ENCODE measurements around the gene ZNF488.

The ZNF488 gene

DNA sequence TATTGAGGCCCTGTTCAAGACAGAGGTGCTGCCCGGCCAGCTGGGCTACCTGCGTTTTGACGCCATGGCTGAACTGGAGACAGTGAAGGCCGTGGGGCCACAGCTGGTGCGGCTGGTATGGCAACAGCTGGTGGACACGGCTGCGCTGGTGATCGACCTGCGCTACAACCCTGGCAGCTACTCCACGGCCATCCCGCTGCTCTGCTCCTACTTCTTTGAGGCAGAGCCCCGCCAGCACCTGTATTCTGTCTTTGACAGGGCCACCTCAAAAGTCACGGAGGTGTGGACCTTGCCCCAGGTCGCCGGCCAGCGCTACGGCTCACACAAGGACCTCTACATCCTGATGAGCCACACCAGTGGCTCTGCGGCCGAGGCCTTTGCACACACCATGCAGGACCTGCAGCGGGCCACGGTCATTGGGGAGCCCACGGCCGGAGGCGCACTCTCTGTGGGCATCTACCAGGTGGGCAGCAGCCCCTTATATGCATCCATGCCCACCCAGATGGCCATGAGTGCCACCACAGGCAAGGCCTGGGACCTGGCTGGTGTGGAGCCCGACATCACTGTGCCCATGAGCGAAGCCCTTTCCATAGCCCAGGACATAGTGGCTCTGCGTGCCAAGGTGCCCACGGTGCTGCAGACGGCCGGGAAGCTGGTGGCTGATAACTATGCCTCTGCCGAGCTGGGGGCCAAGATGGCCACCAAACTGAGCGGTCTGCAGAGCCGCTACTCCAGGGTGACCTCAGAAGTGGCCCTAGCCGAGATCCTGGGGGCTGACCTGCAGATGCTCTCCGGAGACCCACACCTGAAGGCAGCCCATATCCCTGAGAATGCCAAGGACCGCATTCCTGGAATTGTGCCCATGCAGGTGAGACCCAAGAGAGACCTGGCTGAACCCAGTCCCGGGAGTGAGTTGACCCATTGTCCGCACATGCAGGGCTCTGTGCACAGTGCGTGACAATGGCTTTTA is 33.1 kb downstream of the ZNF488 start:
- no peak for DNase-seq (ENCODE audit: extremely low read depth in 1 of 2, low read depth in 1 of 2)

DNA sequence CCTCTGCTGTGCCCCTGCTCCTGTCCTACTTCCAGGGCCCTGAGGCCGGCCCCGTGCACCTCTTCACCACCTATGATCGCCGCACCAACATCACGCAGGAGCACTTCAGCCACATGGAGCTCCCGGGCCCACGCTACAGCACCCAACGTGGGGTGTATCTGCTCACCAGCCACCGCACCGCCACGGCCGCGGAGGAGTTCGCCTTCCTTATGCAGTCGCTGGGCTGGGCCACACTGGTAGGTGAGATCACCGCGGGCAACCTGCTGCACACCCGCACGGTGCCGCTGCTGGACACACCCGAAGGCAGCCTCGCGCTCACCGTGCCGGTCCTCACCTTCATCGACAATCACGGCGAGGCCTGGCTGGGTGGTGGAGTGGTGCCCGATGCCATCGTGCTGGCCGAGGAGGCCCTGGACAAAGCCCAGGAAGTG is 34.1 kb downstream of the ZNF488 start:
- DNase-seq (ENCODE audit: extremely low read depth in 1 of 2, low read depth in 1 of 2): no peak

DNA sequence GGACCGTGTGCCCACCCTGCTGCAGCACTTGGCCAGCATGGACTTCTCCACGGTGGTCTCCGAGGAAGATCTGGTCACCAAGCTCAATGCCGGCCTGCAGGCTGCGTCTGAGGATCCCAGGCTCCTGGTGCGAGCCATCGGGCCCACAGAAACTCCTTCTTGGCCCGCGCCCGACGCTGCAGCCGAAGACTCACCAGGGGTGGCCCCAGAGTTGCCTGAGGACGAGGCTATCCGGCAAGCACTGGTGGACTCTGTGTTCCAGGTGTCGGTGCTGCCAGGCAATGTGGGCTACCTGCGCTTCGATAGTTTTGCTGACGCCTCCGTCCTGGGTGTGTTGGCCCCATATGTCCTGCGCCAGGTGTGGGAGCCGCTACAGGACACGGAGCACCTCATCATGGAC is 34.6 kb downstream of the ZNF488 start:
- no peak for DNase-seq (ENCODE audit: extremely low read depth in 1 of 2, low read depth in 1 of 2)

DNA sequence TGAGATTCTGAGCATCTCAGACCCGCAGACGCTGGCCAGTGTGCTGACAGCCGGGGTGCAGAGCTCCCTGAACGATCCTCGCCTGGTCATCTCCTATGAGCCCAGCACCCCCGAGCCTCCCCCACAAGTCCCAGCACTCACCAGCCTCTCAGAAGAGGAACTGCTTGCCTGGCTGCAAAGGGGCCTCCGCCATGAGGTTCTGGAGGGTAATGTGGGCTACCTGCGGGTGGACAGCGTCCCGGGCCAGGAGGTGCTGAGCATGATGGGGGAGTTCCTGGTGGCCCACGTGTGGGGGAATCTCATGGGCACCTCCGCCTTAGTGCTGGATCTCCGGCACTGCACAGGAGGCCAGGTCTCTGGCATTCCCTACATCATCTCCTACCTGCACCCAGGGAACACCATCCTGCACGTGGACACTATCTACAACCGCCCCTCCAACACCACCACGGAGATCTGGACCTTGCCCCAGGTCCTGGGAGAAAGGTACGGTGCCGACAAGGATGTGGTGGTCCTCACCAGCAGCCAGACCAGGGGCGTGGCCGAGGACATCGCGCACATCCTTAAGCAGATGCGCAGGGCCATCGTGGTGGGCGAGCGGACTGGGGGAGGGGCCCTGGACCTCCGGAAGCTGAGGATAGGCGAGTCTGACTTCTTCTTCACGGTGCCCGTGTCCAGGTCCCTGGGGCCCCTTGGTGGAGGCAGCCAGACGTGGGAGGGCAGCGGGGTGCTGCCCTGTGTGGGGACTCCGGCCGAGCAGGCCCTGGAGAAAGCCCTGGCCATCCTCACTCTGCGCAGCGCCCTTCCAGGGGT is 35.2 kb downstream of the ZNF488 start:
- no peak for DNase-seq (ENCODE audit: extremely low read depth in 1 of 2, low read depth in 1 of 2)

DNA sequence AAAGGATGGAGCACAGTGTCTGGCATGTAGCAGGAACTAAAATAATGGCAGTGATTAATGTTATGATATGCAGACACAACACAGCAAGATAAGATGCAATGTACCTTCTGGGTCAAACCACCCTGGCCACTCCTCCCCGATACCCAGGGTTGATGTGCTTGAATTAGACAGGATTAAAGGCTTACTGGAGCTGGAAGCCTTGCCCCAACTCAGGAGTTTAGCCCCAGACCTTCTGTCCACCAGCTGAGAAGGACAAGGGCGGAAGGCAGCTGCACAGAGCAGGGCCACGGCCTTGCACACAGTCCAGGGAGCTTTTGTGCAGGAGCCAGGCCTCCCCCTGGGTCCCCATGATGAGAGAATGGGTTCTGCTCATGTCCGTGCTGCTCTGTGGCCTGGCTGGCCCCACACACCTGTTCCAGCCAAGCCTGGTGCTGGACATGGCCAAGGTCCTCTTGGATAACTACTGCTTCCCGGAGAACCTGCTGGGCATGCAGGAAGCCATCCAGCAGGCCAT is 35.9 kb downstream of the ZNF488 start, which contains the start of gene RBP3:
RBP3 (plus strand) TSS at position 226 of the 514 bp plus-strand sequence; CDS start at position 348, 122 bp downstream.
- DNase-seq (ENCODE audit: extremely low read depth in 1 of 2, low read depth in 1 of 2): no peak

DNA sequence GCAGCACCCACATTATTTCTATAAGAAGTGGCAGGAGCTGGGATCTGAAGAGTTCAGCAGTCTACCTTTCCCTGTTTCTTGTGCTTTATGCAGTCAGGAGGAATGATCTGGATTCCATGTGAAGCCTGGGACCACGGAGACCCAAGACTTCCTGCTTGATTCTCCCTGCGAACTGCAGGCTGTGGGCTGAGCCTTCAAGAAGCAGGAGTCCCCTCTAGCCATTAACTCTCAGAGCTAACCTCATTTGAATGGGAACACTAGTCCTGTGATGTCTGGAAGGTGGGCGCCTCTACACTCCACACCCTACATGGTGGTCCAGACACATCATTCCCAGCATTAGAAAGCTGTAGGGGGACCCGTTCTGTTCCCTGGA is 36.8 kb downstream of the ZNF488 start:
- no peak for DNase-seq (ENCODE audit: extremely low read depth in 1 of 2, low read depth in 1 of 2)

DNA sequence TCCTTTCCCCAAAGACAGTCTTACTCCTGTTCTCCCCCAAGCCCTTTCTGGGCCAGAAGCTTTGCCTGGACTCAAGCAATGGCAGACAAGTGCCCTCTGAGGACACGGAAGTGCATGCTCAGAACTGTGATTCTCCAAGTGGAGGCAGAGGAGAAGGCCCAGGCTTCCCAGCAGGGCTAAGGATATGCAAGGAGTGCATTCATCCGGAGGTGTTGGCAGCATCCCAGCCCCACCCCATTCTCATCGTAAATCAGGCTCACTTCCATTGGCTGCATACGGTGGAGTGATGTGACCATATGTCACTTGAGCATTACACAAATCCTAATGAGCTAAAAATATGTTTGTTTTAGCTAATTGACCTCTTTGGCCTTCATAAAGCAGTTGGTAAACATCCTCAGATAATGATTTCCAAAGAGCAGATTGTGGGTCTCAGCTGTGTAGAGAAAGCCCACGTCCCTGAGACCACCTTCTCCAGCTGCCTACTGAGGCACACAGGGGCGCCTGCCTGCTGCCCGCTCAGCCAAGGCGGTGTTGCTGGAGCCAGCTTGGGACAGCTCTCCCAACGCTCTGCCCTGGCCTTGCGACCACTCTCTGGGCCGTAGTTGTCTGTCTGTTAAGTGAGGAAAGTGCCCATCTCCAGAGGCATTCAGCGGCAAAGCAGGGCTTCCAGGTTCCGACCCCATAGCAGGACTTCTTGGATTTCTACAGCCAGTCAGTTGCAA is 37.4 kb downstream of the ZNF488 start:
- no peak for DNase-seq (ENCODE audit: extremely low read depth in 1 of 2, low read depth in 1 of 2)

DNA sequence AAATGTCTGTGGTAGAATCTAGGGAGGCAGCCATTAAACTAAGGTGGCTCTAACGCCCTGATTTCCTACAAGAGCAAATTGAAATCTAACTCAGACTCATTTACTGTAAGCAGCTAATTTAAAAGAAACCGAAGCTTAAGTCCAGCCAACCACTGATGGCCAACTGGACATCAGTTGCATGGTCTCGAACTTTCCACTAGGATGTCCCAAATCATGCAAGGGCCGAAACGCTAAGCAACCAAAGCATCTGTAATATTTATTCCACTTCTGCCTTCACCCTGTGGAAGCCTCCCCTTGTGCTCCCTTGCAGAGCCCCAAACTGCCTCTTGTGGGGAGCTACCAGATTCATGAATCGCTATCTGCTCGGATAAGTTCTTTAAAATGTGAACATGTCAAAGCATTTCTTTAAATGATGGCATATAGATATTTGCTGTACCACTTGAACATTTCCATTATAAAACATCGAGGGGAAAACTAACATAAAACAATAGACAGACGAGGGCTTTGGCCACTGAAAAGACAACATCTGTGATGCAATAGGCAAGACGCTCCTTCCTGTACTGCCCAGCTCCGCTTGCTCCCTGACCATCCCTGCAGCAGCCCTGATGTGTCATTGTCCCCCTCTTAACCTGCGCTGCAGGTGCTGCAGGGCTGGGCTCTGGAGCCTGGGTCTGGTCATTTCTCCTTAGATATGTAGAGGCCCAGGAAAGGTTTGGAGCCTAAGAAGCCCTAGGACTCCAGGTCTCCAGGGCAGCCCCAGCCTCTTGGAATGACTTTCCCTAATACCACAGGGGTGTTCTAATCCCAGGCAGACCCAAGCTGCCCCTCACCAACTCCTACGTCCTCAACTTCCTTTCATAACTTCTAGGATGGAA is 38.9 kb downstream of the ZNF488 start:
- DNase-seq (ENCODE audit: extremely low read depth in 1 of 2, low read depth in 1 of 2): no peak

DNA sequence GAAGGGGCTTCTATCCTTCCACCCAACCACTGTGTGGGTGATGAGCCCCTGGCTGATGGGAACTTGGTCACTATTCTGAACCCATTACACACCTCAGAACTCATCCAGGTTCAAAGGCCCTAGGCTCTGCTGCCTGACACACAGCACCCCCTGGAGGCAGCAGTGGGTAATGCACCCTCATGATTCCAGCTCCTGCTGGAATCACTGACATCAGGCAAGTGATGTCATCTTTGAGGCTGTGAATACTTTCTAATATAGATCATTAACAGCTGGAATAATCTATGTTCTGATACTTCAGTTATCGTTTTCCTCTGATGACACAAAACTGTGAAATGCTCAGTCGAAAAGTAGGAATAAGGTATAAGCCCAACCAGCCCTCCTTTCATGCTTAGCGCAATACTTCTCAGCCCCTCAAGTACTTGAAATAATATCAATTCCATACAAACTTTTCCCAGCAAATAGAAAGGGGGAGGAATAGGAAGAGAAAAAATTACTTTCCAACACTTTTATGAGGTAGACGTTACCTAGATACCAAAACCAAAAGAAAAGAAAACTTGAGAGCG is 43.4 kb downstream of the ZNF488 start:
- peak; percentile 27 to 31 for DNase-seq (ENCODE audit: extremely low read depth in 1 of 2, low read depth in 1 of 2)

DNA sequence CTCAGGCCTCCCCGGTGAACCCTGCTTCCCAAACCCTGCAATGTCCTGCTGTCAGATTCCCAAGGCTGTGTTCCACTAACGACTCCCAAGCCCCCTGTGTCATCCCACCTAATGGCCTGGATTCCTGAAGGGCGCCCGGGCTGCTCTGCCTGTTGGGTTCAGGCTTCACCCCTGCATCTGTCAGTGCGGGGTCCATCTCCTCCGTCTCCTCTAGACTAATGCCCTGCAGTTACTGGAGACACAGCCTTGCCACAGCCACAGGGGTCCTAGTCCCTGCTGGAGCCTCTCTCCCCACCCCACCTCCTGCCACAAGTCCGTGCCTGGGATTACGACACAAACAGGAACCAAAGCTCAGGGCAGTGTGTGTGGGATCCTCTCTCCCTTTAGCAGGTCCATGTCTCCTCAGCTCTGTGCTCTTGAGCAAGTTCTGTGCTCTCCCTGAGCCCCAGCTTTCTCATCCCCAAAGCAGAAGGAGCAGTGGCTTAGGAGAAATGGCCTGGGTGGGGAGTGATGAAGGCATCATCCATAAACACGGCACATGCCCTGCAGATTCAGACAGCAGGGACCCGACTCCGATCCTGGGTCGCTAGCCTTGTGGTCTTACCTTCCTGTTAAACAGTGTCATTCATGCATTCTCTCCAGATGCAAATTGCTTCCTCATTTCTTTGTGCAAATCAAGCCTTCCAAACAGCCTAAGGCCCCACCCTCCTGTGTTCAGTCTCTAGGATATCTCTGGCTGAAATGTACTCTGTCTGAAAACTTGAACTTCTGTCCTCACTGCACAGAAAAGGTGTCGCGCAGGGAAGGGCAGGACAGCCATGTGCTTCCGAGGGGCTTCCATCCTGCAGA is 44.1 kb downstream of the ZNF488 start:
- no peak for DNase-seq (ENCODE audit: extremely low read depth in 1 of 2, low read depth in 1 of 2)

DNA sequence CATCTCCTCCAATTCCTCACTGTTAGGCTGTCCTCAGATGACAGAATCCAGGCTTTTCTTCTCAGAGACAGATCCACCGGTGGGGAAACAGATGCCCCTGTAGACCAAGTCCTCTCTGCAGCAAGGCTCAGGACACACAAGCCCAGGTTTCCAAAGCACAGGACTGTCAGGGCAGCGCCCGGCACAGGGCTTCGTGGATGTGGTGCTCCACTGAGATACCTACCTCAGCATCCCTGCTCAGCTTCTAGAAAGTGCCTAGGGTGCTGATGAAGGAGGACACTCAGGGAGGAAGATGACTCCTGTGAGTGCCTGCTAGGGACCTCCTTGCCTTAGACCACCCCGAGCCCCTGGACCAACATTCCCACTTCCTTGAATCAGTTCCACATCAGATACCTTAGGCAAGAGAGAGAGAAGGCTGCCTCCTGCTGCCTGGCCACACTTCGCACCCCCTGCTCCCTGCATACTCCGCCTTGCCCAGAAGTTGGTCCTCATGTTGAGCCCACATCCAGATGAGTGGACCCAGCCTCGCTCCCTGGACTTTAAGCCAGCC is 44.8 kb downstream of the ZNF488 start:
- DNase-seq (ENCODE audit: extremely low read depth in 1 of 2, low read depth in 1 of 2): no peak

DNA sequence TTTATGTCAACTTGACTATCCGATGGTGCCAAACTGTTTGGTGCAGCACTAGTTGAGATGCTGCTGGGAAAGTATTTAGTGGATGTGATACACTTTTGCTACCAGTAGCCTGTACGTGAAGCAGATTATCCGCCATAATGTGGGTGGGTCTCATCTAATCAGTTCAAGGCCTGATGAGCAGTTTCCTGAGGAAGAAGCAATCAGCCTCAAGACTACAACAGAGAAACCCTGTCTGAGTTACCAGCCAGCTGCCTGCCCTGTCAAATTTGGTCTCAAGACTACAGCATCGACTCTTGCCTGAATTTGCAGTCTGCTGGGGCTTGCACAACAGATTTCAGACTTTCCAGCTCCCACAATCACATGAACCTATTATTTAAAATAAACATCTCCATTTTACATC is 46.8 kb downstream of the ZNF488 start:
- DNase-seq (ENCODE audit: extremely low read depth in 1 of 2, low read depth in 1 of 2): no peak

DNA sequence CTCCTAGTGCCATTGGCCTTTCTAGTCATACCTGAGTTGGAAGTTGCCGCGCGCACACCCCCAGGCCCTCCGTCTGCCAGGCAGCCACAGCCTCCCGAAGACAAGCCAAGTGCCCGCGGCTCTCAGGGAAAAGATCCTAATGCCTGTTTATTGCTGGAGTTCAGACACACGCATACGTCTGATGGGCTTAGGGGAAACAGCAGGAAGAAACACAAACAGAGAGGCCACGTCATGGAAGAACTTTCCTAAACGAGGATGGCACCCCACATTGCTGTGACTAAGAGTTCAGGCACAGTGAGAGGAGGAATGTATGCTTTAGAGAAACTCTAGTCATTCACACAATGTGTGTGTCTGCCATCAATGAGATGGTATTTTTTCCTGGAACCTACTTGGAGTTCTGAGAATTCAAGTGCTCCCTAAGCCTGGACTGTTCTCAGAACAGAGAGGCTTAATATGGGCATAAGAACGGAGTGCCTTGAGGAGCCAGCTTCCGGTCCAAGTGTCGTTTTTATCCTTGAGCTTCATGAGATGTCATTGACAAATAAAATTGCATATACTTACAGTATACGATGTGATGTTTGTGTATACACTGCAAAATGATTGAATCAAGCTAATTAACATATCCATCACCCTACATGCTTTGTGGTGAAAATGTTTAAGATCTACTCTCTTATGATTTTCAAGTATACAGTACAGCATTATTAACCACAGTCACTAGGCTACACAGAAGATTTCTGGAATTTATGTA is 47.5 kb downstream of the ZNF488 start:
- no peak for DNase-seq (ENCODE audit: extremely low read depth in 1 of 2, low read depth in 1 of 2)

DNA sequence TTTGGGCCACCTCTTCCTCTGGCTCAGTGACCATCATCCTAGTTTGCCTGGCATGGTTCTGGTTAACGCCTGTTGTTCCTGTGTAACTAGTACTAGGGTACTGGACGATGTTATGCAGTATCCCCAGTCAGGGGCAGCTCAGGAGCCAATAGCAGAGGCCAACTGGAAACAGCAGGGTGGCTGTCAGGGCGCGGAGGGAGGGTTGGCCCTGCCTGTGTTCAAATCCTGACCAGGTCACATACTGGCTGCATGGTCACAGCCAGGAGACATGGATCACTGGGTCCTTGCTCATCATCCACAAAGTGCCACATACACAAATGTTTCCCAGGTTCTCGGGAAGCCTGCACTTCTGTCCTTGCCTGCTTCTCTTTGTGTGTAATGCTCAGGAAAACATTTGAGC is 48.2 kb downstream of the ZNF488 start:
- no peak for DNase-seq (ENCODE audit: extremely low read depth in 1 of 2, low read depth in 1 of 2)

DNA sequence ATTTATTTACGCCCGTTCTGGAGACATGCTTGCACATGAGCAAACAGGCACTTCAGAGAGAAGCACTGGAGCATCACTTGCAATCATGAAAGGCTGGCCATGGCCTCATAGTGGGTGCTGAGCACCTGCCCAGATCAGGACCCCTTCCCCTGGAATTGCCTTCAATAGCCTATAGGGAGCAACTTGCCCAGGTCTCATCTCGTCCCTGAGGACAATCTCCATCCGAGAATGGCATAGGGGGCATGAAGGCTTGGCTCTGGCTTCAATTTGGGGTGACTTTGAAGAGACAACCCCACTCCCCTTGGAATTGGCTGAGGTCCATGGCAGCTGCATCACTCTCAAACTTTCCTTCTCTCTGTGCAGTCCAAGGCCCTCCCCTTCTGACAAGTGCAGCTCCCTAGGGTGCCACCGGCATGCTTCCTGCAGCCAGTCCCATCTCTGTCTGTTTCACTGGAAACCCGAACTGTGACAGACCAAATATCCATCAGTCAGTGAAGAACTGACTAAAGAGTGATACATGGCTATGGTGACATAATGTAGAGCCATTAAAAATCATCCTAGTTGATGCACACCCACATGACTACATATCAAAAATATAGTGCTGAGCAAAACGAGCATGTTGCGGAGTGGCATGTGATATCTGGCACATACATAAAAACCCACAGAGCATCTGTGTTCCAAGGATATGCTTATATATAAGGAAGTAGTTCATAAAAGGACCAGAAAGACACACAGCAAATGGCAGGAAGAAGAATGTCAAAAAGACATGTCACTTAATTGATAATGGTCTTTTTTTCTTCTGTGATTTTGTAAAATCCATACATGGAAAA is 49.4 kb downstream of the ZNF488 start:
- no peak for DNase-seq (ENCODE audit: extremely low read depth in 1 of 2, low read depth in 1 of 2)

DNA sequence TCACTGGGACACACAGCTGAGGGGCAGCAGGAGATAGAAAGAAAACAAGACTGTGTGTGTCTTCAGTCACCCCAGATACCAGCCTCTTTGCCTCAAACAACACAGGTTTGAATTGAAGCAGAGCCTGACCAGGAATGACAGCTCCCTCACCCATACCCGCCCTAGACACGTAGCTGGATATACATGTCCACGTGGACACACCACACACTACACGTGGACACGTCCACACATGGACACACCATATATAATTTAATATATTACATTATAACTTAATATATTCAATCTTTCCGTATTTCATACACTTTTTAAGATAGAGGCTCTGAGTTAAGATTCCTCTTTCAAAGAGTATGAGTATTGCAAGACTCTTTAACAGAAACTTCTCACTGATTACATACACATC is 50.6 kb downstream of the ZNF488 start:
- no peak for DNase-seq (ENCODE audit: extremely low read depth in 1 of 2, low read depth in 1 of 2)

DNA sequence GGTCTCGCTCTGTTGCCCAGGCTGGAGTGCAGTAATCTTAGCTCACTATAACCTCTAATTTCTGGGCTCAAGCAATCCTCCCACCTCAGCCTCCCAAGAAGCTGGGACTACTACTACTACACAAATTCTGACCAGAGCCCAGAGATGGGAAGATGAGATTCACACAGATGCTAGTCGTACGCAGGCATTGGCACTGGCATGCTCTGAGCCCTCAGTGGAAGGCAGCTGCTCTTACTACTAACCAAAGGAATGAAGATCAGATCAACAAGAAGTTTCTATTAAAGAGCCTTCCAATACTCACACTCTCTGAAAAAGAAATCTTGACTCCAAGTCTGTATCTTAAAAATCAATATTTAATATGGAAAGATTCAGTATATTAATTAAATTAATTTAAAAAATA is 51.1 kb downstream of the ZNF488 start:
- no peak for DNase-seq (ENCODE audit: extremely low read depth in 1 of 2, low read depth in 1 of 2)
